Activated CD8-positive, alpha-beta memory T cell treated with anti-CD3 and anti-CD28 coated beads for 4 hours (primary cell): ENCODE data around the gene TXNRD1.
"Not testable (repeated sequence)": the region's sequence is repeated elsewhere in the genome, so short reads cannot be mapped to it uniquely, and the experiment has no call there.

Experiments
- DNase-seq, 2 donors: peaks; one replicate each; pipeline ENCODE4 v3.0.0-alpha.2; 2020; ENCODE audit warnings: low read depth in 2 of 2

Gene TXNRD1

GRCh38 chr12:104323899-104324298, 108.3 kb downstream of the TXNRD1 start:
- DNase-seq, result no peak

- not testable (repeated sequence) for DNase-seq
These were observed 112.7 kb downstream of the TXNRD1 start for GRCh38 chr12:104328278-104328677.

GRCh38 chr12:104328790-104329189, 113.2 kb downstream of the TXNRD1 start:
- no peak for DNase-seq

GRCh38 chr12:104329707-104330532, 114.3 kb downstream of the TXNRD1 start:
- no peak for DNase-seq

- no peak for DNase-seq
These were observed 115.8 kb downstream of the TXNRD1 start for GRCh38 chr12:104331376-104331775.

- not testable (repeated sequence) for DNase-seq
These were observed 116.7 kb downstream of the TXNRD1 start for GRCh38 chr12:104332273-104332672.

GRCh38 chr12:104333692-104334255, 118.2 kb downstream of the TXNRD1 start:
- no peak for DNase-seq

- no peak for DNase-seq
These were observed 119.0 kb downstream of the TXNRD1 start for GRCh38 chr12:104334581-104334980.

- DNase-seq, result no peak
These were observed 120.5 kb downstream of the TXNRD1 start for GRCh38 chr12:104336115-104336514.

GRCh38 chr12:104337030-104337558, 121.5 kb downstream of the TXNRD1 start:
- no peak for DNase-seq

- DNase-seq, result no peak
These were observed 124.1 kb downstream of the TXNRD1 start for GRCh38 chr12:104339663-104340062.

- DNase-seq, result no peak
These were observed 124.6 kb downstream of the TXNRD1 start for GRCh38 chr12:104340177-104340576.

- no peak for DNase-seq
These were observed 125.5 kb downstream of the TXNRD1 start for GRCh38 chr12:104340925-104341611.

- no peak for DNase-seq
These were observed 126.6 kb downstream of the TXNRD1 start for GRCh38 chr12:104342147-104342546.

GRCh38 chr12:104342635-104343249, 127.2 kb downstream of the TXNRD1 start:
- no peak for DNase-seq

- no peak for DNase-seq
These were observed 129.1 kb downstream of the TXNRD1 start for GRCh38 chr12:104344682-104345081.

GRCh38 chr12:104345234-104346066, 129.9 kb downstream of the TXNRD1 start:
- no peak for DNase-seq

GRCh38 chr12:104347374-104348075, 131.9 kb downstream of the TXNRD1 start:
- DNase-seq, result no peak

GRCh38 chr12:104348283-104348993, 132.9 kb downstream of the TXNRD1 start:
- DNase-seq, result no peak

- DNase-seq, result no peak
These were observed 133.5 kb downstream of the TXNRD1 start for GRCh38 chr12:104348994-104349494.
